ENCODE data around the gene SNTB2.

Gene SNTB2

GRCh38 chr16:69193855-69194254, 6.9 kb downstream of the SNTB2 start:
- no peaks in the 10 kb centered on the region for H3K27me3 Mint-ChIP-seq (ENCODE audit: low read depth)
- H3K9me3 Mint-ChIP-seq: no peaks in the 10 kb centered on the region
- H3K36me3 Mint-ChIP-seq (ENCODE audit: low read depth): peaks cover 6% of the 10 kb centered on the region
- H3K4me1 Mint-ChIP-seq (ENCODE audit: low read depth): peaks cover 12% of the 10 kb centered on the region
- no peak overlapping the region for H3K4me3 Mint-ChIP-seq
- no peak overlapping the region for H3K27ac Mint-ChIP-seq

- H3K27ac Mint-ChIP-seq: no peak overlapping the region
- H3K9me3 Mint-ChIP-seq: no peaks in the 10 kb centered on the region
These were observed 7.5 kb downstream of the SNTB2 start for GRCh38 chr16:69194488-69194887.

DNA sequence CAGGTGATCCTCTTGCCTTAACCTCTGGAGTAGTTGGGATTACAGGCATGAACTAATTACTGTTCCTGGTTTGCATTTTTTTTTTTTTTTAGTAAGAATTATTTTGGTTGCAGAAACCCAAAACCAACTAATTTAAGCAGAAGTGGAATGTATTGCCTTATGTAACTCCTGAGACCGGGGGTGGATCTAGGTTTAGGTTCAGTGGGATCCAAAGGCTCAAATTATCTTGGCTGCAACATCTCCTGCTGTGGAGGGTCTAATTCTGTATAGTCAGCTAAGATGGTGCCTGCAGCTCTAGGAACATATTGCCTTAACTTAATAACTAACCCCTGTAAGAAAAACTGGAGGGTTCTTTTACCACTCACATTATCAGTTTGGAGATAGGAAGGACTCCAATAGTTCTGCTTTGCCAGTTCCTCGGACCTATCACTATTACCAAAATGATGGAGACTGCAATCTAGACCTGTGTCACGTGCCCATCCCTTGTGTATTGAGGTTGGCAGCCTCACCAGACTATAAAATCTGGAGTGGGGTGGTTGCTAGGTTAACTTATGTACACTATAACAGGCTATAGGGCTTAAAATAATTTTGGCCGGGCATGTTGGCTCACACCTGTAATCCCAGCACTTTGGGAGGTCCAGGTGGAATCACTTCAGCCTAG, 8.5 kb downstream of the SNTB2 start:
- H3K27ac Mint-ChIP-seq: no peak overlapping the region
- no peaks in the 10 kb centered on the region for H3K27me3 Mint-ChIP-seq (ENCODE audit: low read depth)
- H3K9me3 Mint-ChIP-seq: no peaks in the 10 kb centered on the region
- peaks cover 7% of the 10 kb centered on the region for H3K4me1 Mint-ChIP-seq (ENCODE audit: low read depth)
- no peak overlapping the region for H3K4me3 Mint-ChIP-seq
- peaks cover 8% of the 10 kb centered on the region for H3K36me3 Mint-ChIP-seq (ENCODE audit: low read depth)

More at GRCh38 chr16:69194488-69194887, 7.5 kb downstream of the SNTB2 start:
- Mint-ChIP-seq H3K27me3 (ENCODE audit: low read depth) (no peaks in the 10 kb centered on the region), H3K4me3 (no peak overlapping the region), H3K36me3 (ENCODE audit: low read depth) (peaks cover 6% of the 10 kb centered on the region), H3K4me1 (ENCODE audit: low read depth) (peaks cover 12% of the 10 kb centered on the region)

- Mint-ChIP-seq H3K27ac (no peak overlapping the region), H3K27me3 (ENCODE audit: low read depth) (no peaks in the 10 kb centered on the region), H3K36me3 (ENCODE audit: low read depth) (peaks cover 2% of the 10 kb centered on the region), H3K9me3 (no peaks in the 10 kb centered on the region), H3K4me3 (no peak overlapping the region), H3K4me1 (ENCODE audit: low read depth) (no peaks in the 10 kb centered on the region)
These were observed 10.6 kb downstream of the SNTB2 start for GRCh38 chr16:69197573-69197972.

DNA sequence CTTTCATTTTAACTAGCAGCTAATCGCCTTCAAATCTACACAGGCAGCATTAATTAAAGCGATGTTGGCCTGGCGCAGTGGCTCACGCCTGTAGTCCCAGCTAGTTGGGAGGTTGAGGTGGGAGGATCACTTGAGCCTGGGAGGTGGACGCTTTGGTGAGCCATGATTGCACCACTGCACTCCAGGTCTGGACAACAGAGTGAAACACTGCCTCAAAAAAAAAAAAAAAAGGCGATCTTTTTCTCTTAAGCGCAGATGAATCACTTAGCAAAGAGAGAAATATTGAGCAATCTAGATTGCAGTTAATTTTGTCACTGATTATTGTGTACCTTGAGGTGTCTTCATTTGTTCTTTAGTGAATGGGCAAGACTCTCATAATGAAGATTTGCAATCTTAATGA, 12.4 kb downstream of the SNTB2 start:
- H3K36me3 Mint-ChIP-seq (ENCODE audit: low read depth): peaks cover 2% of the 10 kb centered on the region
- no peaks in the 10 kb centered on the region for H3K27me3 Mint-ChIP-seq (ENCODE audit: low read depth)
- H3K9me3 Mint-ChIP-seq: no peaks in the 10 kb centered on the region
- peaks cover 3% of the 10 kb centered on the region for H3K4me1 Mint-ChIP-seq (ENCODE audit: low read depth)
- no peak overlapping the region for H3K27ac Mint-ChIP-seq
- no peak overlapping the region for H3K4me3 Mint-ChIP-seq

DNA sequence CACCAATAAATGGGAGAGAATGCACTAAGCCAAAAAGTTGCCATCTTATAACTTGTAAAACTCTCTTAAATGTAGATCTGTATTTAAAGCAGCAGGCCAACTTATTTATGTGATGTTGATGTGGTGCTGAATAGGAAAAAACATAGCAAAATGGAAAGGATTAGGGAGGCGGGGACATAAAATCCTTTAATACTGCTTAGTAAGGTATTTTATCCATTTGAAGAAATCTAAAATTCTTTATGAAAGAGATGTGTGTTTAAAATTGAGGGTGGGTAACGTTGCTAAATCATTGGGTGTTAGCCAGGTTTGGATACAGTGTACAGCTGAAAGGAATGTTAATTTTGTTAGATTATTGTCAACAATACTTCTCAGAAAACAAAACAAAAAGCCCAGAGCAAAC, 14.3 kb downstream of the SNTB2 start:
- no peak overlapping the region for H3K4me3 Mint-ChIP-seq
- no peak overlapping the region for H3K27ac Mint-ChIP-seq

DNA sequence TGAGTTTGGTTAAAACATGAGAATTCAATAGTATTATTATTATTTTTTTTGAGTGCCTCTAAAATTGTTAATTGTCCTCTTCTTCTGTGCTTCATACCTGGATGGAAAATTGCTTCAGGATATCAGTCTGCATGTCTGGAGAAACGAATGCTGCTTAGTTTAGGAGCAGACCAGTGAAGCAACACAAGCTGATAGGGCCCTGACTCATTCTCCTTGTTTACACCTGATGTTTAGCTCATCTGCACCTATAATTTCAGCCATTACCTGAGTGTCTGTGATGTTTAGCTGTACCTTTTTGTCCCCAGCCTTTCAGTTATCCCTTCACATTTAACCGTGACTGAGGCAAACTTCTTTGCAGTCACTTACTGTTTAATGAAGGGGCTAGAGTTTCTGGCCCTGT, 14.8 kb downstream of the SNTB2 start:
- Mint-ChIP-seq H3K27me3 (ENCODE audit: low read depth) (no peaks in the 10 kb centered on the region), H3K9me3 (no peaks in the 10 kb centered on the region), H3K36me3 (ENCODE audit: low read depth) (peaks cover 2% of the 10 kb centered on the region), H3K4me1 (ENCODE audit: low read depth) (peaks cover 6% of the 10 kb centered on the region), H3K27ac (no peak overlapping the region), H3K4me3 (no peak overlapping the region)

More for the DNA sequence above, 14.3 kb downstream of the SNTB2 start:
- H3K36me3 Mint-ChIP-seq (ENCODE audit: low read depth): peaks cover 2% of the 10 kb centered on the region
- H3K4me1 Mint-ChIP-seq (ENCODE audit: low read depth): peaks cover 6% of the 10 kb centered on the region
- no peaks in the 10 kb centered on the region for H3K27me3 Mint-ChIP-seq (ENCODE audit: low read depth)
- no peaks in the 10 kb centered on the region for H3K9me3 Mint-ChIP-seq

DNA sequence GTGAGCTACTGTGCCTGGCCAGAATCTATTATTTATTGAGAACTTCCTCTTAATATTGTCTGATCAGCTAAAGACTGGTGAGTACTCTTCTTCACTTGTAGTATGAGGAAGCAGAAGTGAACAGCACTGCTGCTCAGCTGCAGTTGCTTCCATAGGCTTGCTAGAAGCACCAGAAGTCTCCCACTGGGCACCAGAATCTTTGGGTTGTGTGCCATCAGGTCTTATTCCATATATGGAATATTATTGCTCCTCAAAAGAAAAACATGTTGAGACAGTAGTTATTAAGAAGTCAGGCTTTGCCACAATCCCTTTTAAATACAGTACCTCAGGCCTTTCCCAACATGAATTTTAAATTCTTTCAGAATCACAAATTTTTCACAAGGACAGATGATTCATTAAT, 17.2 kb downstream of the SNTB2 start:
- H3K4me3 Mint-ChIP-seq: no peak overlapping the region
- no peak overlapping the region for H3K27ac Mint-ChIP-seq
- H3K27me3 Mint-ChIP-seq (ENCODE audit: low read depth): no peaks in the 10 kb centered on the region
- peaks cover 2% of the 10 kb centered on the region for H3K36me3 Mint-ChIP-seq (ENCODE audit: low read depth)
- H3K9me3 Mint-ChIP-seq: no peaks in the 10 kb centered on the region
- peaks cover 6% of the 10 kb centered on the region for H3K4me1 Mint-ChIP-seq (ENCODE audit: low read depth)

DNA sequence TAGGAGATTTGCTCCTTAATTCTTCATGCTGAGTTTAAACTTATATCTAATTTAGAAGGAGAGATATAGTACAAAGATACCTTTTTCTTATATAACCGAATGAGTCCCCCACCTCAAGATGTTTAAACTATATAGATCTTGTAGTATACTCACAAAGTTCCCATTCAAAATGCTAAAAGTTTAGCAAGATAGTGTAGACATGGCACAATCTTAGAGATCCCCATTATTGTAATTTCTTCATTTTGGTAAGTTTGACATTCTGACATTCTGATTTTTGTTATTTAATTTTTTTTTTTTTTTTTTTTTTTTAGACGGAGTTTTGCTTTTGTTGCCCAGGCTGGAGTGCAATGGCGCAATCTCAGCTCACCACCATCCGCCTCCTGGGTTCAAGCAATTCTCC, 22.8 kb downstream of the SNTB2 start:
- no peaks in the 10 kb centered on the region for H3K9me3 Mint-ChIP-seq
- H3K4me3 Mint-ChIP-seq: no peak overlapping the region
- H3K36me3 Mint-ChIP-seq (ENCODE audit: low read depth): no peaks in the 10 kb centered on the region
- H3K27me3 Mint-ChIP-seq (ENCODE audit: low read depth): no peaks in the 10 kb centered on the region
- H3K4me1 Mint-ChIP-seq (ENCODE audit: low read depth): peaks cover 3% of the 10 kb centered on the region
- H3K27ac Mint-ChIP-seq: no peak overlapping the region

GRCh38 chr16:69217433-69217832, 30.5 kb downstream of the SNTB2 start:
- Mint-ChIP-seq H3K4me1 (ENCODE audit: low read depth) (no peaks in the 10 kb centered on the region), H3K27me3 (ENCODE audit: low read depth) (no peaks in the 10 kb centered on the region), H3K36me3 (ENCODE audit: low read depth) (no peaks in the 10 kb centered on the region), H3K9me3 (no peaks in the 10 kb centered on the region), H3K4me3 (no peak overlapping the region), H3K27ac (no peak overlapping the region)

DNA sequence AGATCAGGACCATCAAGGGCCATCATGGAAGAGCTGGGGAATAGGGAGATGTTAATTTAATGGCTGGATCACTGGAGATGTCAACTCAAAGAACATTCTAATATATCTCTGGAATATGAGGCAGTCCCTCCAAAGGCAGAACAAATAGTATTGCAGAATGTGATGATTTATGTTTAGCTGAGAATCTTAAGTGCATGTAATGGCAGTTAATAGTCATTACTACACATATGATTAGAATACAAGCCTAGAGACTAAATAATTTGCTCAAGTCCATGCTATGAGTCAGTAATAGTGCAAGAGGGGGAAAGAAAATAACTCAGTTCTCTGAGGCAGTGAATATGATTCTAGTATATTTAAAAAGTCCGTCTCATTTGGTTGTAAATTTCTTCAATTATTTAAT, 32.3 kb downstream of the SNTB2 start:
- H3K4me3 Mint-ChIP-seq: no peak overlapping the region
- no peaks in the 10 kb centered on the region for H3K36me3 Mint-ChIP-seq (ENCODE audit: low read depth)
- no peaks in the 10 kb centered on the region for H3K9me3 Mint-ChIP-seq
- H3K27ac Mint-ChIP-seq: no peak overlapping the region
- H3K4me1 Mint-ChIP-seq (ENCODE audit: low read depth): no peaks in the 10 kb centered on the region
- H3K27me3 Mint-ChIP-seq (ENCODE audit: low read depth): no peaks in the 10 kb centered on the region

DNA sequence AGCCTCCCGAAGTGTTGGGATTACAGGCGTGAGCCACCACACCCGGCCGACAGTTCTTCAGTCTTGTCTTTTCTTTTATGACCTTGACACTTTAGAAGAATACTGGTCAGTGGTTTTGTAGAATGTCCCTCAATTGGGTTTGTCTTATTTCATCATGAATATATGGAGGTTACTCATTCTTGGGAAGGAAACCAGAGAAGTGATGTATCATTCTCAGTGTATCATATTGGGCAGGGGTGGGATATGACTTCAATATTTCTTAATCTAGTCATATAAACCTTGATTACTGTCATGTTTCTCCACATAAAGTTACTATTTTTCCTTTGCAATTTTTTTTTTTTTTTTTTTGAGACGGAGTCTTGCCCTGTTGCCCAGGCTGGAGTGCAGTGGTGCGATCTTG, 36.9 kb downstream of the SNTB2 start:
- Mint-ChIP-seq H3K27me3 (ENCODE audit: low read depth) (no peaks in the 10 kb centered on the region), H3K4me1 (ENCODE audit: low read depth) (no peaks in the 10 kb centered on the region), H3K27ac (no peak overlapping the region), H3K9me3 (no peaks in the 10 kb centered on the region), H3K4me3 (no peak overlapping the region), H3K36me3 (ENCODE audit: low read depth) (no peaks in the 10 kb centered on the region)

DNA sequence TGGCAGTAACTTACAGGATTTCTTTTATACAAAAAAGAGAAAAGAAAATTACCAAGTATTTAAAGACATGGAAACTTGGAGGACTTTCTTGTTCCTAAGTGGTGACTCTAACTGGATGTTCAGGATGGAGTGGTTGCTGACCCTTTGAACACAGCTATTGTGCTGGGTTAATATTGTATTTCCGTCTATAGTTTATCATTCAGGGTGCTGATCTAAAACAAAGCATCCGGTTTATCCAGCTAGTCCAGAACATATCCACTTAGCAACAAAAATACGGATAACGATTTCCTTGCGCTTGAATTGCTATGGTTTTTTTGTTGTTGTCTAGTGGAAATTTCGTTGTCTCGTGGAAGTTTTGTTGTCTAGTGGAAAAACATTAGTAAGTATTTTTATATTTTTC, 38.2 kb downstream of the SNTB2 start:
- no peaks in the 10 kb centered on the region for H3K27me3 Mint-ChIP-seq (ENCODE audit: low read depth)
- H3K9me3 Mint-ChIP-seq: no peaks in the 10 kb centered on the region
- H3K4me1 Mint-ChIP-seq (ENCODE audit: low read depth): no peaks in the 10 kb centered on the region
- H3K27ac Mint-ChIP-seq: no peak overlapping the region
- H3K36me3 Mint-ChIP-seq (ENCODE audit: low read depth): no peaks in the 10 kb centered on the region
- no peak overlapping the region for H3K4me3 Mint-ChIP-seq

DNA sequence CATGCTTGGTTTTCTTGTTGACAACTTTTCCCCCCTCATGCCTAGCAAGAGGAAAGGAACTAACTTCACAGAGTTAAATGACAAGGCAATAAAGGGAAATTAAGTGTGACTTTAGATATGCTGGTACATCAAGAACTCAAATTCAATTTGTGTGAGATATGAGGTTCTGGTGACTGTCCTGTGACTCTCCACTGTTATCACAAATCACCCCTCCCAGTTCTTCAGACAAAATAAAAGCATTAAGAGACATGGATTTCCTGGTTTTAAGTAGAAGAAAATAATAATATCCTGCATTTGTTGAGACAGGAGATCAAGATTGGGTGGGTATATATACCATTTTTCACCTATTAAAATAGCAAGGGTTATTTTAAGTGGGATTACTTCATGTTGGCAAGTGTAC, 46.2 kb downstream of the SNTB2 start:
- H3K27ac Mint-ChIP-seq: no peak overlapping the region
- H3K9me3 Mint-ChIP-seq: no peaks in the 10 kb centered on the region
- H3K4me3 Mint-ChIP-seq: no peak overlapping the region
- peaks cover 3% of the 10 kb centered on the region for H3K4me1 Mint-ChIP-seq (ENCODE audit: low read depth)
- no peaks in the 10 kb centered on the region for H3K27me3 Mint-ChIP-seq (ENCODE audit: low read depth)
- H3K36me3 Mint-ChIP-seq (ENCODE audit: low read depth): no peaks in the 10 kb centered on the region

DNA sequence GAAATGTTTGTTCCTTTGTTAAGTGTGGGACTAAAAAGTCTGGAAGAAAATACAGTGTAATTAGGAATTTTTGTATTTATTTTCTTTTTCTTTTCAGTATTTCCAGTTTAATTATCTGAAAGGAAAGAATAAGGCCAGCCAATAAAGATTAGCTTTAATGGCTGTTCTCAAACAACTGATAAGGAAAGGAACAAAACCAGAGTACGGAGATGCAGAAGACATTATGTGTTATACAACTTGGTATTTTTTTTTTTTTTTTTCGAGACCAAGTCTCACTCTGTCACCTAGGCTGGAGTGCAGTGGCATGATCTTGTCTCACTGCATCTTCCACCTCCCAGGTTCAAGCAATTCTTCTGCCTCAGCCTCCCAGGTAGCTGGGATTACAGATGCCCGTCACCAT, 47.5 kb downstream of the SNTB2 start:
- H3K27ac Mint-ChIP-seq: no peak overlapping the region
- H3K27me3 Mint-ChIP-seq (ENCODE audit: low read depth): no peaks in the 10 kb centered on the region
- no peak overlapping the region for H3K4me3 Mint-ChIP-seq
- H3K9me3 Mint-ChIP-seq: no peaks in the 10 kb centered on the region
- H3K36me3 Mint-ChIP-seq (ENCODE audit: low read depth): no peaks in the 10 kb centered on the region
- peaks cover 3% of the 10 kb centered on the region for H3K4me1 Mint-ChIP-seq (ENCODE audit: low read depth)

DNA sequence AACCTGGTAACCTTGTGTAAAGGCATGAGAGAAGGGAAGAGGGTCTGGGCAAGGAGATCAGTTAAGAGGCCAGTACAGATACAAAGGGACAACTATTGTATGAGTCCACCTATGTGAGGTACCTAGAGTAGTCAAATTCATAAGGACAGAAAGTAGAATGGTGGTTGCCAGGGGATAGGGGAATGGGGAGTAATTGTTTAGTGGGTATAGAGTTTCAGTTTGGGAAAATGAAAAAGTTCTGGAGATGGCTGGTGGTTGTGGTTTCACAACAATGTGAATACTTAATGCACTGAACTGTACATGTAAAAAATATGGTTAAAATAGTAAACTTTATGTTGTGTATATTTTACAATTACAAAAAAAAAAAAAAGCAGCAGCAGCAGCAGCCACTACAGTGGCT, 49.4 kb downstream of the SNTB2 start:
- Mint-ChIP-seq H3K4me1 (ENCODE audit: low read depth) (peaks cover 3% of the 10 kb centered on the region), H3K4me3 (no peak overlapping the region), H3K36me3 (ENCODE audit: low read depth) (no peaks in the 10 kb centered on the region), H3K9me3 (no peaks in the 10 kb centered on the region), H3K27ac (no peak overlapping the region), H3K27me3 (ENCODE audit: low read depth) (no peaks in the 10 kb centered on the region)

All from T-helper 1 cell treated with Interleukin-12 subunit alpha and Interleukin-12 subunit beta and Interleukin-4 antibody, amounts not matched to agents 30 μg/mL and 1 μg/mL, for 36 hours (primary cell).